Superior temporal gyrus (tissue), 1 donor: Measurements from ENCODE around the gene SYNDIG1.
A peak's percentile ranks its signal among the peaks of the same experiment; 100 is the strongest.

Source experiments
- DNase-seq: peaks from one replicate; pipeline ENCODE4 v3.0.0-alpha.2; 2016; ENCODE audit errors: extremely low spot score

SYNDIG1 gene

DNA sequence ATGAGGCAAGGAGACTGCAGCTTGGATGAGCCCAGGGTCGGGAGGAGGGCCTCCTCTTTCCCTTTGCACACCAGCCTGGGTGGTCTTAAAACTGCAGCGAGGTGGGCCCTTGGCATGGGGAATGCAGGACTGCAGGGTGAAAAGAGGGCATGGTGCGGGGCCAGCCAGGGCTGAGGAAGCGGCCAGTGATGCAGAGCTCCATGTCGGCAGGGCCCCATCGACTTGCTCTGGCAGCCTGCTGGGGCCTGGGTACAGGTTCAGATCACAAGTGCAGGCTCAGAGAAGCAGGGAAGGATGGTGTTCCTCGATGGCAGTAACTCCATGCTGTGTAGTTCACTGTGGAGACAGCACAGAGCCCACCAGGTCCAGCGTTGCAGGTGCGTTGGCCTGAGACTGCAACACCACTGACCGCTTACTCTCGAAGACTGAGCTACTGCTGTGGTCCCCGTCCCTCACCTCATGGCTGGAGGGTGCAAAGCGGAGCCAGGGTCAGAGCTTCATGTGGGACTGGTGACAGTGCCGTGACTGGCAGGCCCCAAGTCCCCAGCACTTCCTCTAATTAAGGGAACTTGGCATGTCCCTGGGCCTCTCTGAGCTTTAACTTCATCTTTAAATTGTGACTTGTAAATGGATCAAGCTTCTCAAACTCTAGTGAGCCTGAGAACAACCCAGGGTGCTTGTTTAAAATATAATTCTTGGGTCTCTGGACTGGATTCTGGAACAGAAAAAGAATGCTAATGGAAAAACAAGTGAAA lies 223.2 kb downstream of the SYNDIG1 start:
- DNase-seq, result no peak

- DNase-seq, result no peak
These were observed 224.2 kb downstream of the SYNDIG1 start for GRCh38 chr20:24693466-24694156.

DNA sequence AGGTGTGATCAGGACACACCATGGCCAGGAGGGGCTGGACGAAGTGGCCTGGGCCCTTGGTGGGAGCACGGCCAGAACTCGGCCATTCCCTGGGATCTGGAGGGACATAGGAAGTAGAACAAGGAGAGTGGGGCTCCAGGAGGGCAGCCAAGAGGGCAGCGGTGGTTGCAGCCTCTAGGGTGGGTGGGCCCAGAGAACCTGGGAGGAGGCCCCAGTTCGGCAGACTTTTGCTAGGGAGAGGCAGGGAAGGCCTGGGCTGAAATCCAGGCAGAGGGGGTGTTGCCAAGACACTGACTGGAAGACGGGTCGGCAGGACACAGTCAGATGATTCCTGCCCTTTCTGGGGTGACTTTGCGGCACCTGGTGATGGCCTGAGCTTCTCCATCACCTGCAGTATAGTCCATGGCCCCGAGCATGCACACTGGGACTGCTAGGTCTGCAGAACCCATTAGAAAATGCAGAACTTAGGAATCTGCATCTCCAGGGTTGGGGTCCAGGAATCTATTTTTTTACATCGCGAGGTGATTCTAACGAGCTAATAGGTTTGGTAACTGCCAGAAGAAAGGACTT lies 224.8 kb downstream of the SYNDIG1 start:
- no peak for DNase-seq

GRCh38 chr20:24694727-24695528 lies 225.5 kb downstream of the SYNDIG1 start:
- DNase-seq, result no peak

DNA sequence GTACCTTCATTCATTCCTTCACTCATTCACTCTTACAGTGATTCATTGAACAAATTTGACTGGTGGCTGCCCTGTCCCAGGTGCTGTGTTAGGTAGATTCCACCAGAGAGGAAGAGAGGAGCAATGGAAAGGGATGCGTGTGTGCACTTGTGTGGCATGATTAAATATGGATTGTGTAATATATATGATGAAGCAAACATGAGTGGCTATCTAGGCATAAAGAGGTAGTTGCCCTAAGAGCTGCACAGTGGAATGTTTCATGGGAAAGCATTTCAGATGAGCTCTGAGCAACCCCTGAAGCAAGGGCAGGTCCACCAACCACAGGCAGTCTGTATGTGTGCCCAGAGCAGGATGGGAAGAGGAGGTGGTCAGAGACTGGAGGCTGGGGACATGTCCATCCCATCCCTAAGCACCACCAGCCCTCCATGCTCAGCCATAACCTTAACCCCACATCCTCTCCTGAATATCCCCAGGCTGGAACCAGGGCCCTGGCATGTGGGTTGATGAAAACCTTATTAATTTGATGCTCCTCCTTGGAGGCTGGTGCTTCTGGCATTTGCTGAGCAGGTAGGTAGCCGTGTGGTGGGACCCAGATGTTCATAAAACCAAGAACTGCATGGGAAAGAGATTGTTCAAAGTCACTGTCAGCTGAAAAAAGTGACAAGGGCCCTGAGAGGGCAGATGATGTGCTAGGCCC lies 226.2 kb downstream of the SYNDIG1 start:
- no peak for DNase-seq

- no peak for DNase-seq
These were observed 227.0 kb downstream of the SYNDIG1 start for GRCh38 chr20:24696396-24696795.

GRCh38 chr20:24697411-24697810 lies 228.0 kb downstream of the SYNDIG1 start:
- no peak for DNase-seq

DNA sequence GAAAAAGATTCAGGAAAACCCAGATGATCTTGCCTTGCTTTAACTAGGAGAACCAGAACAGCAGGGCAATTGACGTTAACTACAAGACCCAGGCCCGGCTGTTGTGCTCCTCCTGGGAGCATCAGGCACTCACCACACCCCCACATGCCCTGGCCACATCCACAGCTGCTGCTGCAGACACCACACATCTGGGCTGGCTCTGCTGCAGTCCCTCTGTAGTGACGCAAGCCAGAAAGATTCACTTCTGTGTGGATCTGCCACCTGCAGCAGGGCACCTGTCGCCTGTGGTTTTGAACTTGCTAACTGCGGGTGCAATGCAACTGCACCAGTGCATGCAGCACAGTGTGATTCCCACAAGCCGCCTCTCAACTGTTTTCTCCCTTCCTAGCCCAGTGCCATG lies 228.8 kb downstream of the SYNDIG1 start:
- no peak for DNase-seq

DNA sequence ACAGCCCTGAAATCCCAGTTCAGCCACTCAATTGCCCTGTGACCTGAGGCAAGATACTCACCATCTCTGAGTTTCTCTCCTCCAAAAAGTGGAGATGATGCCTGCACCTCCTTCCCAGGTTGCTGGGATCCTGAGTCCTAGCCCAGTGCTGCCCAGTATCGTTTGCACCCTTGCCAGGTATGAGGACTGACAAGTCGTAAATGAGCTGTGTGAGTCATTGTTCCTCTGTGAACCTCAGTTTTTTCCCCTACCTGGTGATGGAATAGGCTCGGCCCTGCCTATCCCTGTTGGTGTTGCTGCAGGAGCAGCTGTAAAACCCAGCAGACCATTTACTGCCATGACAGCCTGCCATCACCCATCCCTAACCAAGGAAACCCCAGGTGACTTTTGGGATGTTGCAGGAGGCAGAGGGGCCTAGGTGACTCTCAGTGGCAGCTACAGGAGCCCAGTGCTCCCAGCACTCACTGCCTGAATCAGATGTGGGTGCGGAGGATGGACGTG lies 229.3 kb downstream of the SYNDIG1 start:
- DNase-seq, result no peak

DNA sequence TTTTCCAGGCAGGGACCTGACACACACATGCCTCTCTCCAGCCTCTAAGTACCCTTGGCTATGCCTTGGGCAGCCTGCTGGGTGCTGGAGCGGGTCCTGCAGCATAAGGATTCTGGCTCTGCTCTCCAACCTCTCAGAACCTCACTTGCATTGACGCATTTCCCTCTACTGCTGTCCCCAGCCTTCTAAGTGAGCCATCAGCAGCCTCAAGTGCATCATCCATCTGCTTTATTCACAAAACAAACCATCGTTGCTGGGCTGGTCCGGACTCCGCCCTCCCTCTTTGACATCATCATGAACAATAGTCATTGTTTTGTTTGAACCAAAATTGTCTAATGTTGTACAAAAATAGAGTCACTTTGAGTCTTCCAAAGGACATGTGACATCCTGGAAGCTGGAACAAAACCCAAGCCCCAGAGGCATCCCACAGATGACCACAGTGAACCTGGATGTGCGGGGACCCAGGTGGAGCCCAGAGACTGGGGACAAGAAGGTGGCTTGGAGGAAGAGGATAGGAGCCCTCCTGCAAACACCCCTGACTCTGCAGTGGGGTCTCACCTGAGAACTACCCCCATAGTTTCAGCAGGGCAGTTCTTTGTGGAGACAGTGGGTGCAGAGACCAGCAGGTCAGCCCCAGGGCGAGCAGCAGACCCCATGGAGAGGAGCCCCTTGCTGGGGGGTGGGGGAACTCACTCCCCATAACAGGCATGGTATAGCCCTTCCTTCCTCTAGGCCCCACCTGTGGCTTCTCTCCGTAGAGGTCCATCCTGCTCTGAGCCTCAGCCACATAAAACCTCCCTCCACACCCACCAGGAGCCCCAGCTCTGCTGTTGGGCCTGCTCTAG lies 230.1 kb downstream of the SYNDIG1 start:
- peak; percentile 75 for DNase-seq

GRCh38 chr20:24700166-24700860 lies 230.9 kb downstream of the SYNDIG1 start:
- DNase-seq, result no peak

DNA sequence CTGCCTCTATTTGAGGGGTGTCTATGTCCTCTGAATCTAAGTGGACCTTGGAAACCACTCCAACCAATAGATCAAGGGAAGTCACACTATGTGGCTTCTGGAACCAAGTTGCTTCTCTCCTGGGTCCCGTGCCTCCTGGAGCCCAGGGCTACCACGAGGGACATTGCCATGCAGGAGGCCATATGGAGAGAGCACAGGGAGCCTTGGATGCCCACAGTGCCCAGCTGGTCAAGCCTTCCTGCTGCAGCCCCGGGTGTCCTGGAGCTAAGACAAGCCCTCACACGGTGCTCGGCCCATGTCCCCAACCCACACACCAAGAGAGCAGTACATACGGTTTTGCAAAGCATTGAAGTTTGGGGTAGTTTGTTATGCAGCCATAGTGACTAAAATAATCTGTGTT lies 231.6 kb downstream of the SYNDIG1 start:
- DNase-seq, result no peak

DNA sequence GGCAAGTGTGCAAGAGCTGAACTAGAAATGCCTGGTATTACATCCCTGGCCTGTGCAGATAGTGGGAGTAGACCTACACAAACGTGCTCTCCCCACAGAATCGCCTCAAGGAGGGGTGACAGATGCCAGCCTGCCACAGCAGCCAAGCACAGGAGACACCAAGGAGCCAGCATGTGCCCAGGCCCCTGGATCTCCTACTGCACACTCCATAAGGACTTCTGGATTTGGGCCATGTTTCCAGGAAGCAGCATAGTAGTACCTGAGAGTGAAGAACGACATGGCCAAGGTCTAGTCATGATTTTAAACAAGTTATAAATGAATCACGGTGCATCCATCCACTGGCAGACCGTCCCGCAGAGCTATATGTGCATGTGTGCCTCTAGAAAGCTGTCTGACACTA lies 232.2 kb downstream of the SYNDIG1 start:
- no peak for DNase-seq

DNA sequence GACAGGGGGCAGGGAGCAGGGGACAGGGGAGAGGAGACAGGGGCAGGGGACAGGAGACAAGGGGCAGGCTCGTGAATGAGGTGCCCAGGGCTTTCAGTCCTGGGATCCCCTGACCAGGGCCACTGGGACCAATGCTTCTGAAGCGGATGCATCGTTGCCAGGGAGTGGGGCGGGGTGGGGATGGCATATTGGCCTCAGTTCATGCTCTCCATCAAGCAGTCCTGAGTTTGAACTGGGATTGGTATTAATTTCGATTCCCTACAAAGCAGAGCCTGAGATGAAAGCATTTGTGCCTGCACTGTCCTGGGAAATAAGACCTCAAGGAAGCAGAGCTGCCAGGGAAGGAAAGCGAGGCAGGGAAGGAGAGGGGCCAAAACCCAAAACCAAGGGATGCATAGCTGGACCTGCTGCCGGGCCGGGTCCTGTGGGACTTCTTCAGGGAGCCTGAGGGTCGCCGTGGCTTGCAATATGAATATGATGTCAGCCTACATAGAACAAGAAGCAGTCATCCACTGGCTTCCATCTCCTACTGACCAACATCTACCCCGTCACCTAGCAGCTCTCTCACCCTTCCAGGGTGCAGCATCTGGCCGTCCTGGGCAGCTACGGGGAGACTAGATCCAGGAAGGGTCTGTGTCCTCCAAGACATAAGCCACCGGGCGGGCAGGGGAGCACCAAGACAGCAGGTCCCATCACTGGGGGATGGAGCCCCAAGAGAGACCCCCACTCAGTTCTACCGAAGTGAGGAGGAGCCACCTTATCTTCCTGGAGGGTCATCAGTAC lies 233.3 kb downstream of the SYNDIG1 start:
- no peak for DNase-seq

GRCh38 chr20:24703284-24703610 lies 233.8 kb downstream of the SYNDIG1 start:
- DNase-seq, result no peak

DNA sequence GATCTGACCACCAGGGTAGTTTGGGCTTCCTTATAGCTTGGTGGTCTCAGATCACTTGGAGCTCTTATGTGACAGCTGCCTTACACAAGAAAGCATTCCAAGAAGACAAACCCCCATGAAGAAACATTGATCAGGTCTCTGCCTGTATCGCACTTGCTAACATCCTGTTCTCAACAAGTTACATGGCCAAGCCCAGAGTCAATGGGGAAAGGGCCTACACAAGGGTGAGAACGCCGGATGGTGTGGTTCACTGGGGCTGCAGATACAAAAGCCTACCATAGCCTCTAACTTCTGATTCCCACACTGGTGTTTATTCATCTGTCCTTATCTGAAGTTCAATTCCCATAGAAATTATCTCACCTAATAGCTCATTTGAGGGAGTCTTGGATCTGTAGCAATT lies 235.5 kb downstream of the SYNDIG1 start:
- no peak for DNase-seq

- no peak for DNase-seq
These were observed 236.1 kb downstream of the SYNDIG1 start for GRCh38 chr20:24705486-24705885.

GRCh38 chr20:24708411-24709295 lies 239.2 kb downstream of the SYNDIG1 start:
- no peak for DNase-seq
